ENCODE results near the gene UBE2O.

GRCh38 chr17:76379646-76380376 lies 73.1 kb downstream of the UBE2O start:
- TF ChIP-seq CTCF (IDR thresholded peaks at IDR 0.05) (no peak), POLR2A (IDR thresholded peaks at IDR 0.05) (no peak), EP300 (IDR thresholded peaks at IDR 0.05) (no peak)
